Measurements from ENCODE around the gene DAG1.
A peak's percentile ranks its signal among the peaks of the same experiment; 100 is the strongest.

DNA sequence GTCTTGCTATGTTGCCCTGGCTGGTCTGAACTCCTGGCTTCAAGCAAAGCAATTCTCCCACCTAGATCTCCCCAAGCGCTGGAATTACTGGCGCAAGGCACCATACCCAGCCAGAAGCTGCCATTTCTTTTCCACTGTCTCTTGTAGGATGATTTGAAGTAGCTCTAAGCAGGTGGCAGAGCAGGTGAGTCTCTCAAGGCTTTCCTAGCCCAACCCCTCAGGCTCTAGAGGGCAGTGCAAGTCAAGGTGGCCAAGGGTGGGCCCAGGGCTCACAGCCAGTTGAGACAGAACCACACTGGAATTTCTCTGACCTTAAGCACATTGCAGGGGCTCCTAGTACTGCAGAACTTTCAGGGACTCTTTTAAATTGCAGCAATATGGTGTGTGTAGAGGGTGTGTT lies 15.6 kb upstream of the DAG1 start:
- peak; percentile 29 to 79 (median 57) for TF ChIP-seq CTCF (IDR thresholded peaks at IDR 0.05)
- TF ChIP-seq POLR2A (IDR thresholded peaks at IDR 0.05): no peak

Data from body of pancreas (tissue), 4 donors.